Central memory CD8-positive, alpha-beta T cell (primary cell): ENCODE data around the gene SACM1L.

Experiments
- ATAC-seq: fragments of 150-1000 bp; cut with Tn5 transposase; replicated peaks from 2 replicates; pipeline ENCODE4 v1.10.0; 2022; ENCODE audit warnings: mild to moderate bottlenecking, moderate FRiP score, moderate number of reproducible peaks; ENCODE audit not compliant: poor library complexity, severe bottlenecking; ENCODE audit errors: extremely low read depth
- DNase-seq, 2 donors: peaks; one replicate each; pipeline ENCODE4 v3.0.0; 2021; ENCODE audit warnings: low spot score in 2 of 2
- H3K27ac Mint-ChIP-seq: one replicate; pipeline ENCODE4 v1.8.0; 2022; ENCODE audit warnings: low read depth, mild to moderate bottlenecking, moderate library complexity, mixed read lengths
- H3K27me3 Mint-ChIP-seq: one replicate; pipeline ENCODE4 v1.8.0; 2022; ENCODE audit warnings: mixed read lengths
- H3K36me3 Mint-ChIP-seq: one replicate; pipeline ENCODE4 v1.8.0; 2022; ENCODE audit warnings: mild to moderate bottlenecking, moderate library complexity, mixed read lengths; ENCODE audit not compliant: insufficient read depth
- H3K4me1 Mint-ChIP-seq: one replicate; pipeline ENCODE4 v1.8.0; 2022; ENCODE audit warnings: mixed read lengths
- H3K4me3 Mint-ChIP-seq: one replicate; pipeline ENCODE4 v1.8.0; 2022; ENCODE audit warnings: mild to moderate bottlenecking, moderate library complexity, mixed read lengths
- H3K9me3 Mint-ChIP-seq: one replicate; pipeline ENCODE4 v1.8.0; 2022; ENCODE audit warnings: mixed read lengths

Gene SACM1L

DNA sequence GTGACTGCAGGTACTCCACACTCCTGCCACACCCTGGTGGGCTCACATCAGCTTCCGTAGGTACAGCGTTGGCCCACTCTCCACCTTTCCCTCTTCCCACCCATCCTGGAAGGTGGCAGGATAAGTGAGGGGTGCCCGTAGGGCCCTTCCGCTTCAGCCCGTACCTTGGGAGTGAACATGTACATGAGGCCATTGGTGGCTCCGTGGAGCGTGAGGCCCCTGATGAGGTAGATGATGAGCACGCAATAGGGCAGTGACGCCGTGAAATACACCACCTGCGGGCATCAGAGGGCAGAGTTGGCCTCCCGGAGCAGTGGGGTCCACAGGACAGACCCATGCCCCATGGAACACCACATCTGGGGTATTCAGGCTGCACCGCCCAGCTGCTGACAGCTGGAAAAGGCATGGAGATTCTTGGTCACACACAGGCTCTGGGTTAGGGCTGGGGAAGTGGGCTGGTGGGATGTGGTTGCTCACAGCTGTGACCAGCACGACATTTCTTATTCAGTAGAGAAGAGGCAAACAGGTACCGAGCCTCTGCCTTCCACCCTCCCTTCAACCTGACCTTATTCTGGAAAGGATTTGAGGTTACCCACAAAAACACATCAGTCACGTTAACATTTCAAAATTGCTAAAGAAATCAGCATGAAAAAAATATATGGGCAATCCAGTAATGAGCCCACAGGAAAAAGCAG, 83.3 kb downstream of the SACM1L start:
- DNase-seq (no peak), ATAC-seq (no peak)
- H3K4me3 Mint-ChIP-seq, result no peak overlapping the region
- peaks cover 23% of the 10 kb centered on the region for H3K27me3 Mint-ChIP-seq
- no peaks in the 10 kb centered on the region for H3K9me3 Mint-ChIP-seq
- H3K36me3 Mint-ChIP-seq, result peaks cover 1% of the 10 kb centered on the region
- no peaks in the 10 kb centered on the region for H3K4me1 Mint-ChIP-seq
- no peak overlapping the region for H3K27ac Mint-ChIP-seq

DNA sequence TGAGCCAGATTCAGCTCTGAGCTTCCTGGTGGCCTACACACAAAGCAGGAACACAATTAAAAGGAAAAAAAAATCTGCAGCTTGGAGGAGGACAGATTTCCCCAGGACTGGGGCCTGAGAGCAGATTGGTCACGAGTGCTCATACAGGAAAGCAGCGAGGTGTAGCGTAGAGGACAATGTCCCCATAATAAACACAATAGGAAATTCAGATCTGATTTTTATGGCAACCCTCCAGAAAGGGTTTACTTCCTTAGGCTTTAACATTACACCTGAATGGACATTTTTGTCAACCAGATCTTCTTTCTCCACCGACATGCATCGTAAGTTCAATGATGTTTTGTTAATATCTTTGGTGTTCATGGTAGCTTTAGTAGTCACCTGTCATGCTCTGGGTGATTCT, 83.9 kb downstream of the SACM1L start:
- Mint-ChIP-seq H3K36me3 (peaks cover 1% of the 10 kb centered on the region), H3K9me3 (no peaks in the 10 kb centered on the region), H3K27me3 (peaks cover 18% of the 10 kb centered on the region), H3K4me1 (no peaks in the 10 kb centered on the region), H3K27ac (no peak overlapping the region), H3K4me3 (no peak overlapping the region)
- DNase-seq (no peak), ATAC-seq (no peak)

DNA sequence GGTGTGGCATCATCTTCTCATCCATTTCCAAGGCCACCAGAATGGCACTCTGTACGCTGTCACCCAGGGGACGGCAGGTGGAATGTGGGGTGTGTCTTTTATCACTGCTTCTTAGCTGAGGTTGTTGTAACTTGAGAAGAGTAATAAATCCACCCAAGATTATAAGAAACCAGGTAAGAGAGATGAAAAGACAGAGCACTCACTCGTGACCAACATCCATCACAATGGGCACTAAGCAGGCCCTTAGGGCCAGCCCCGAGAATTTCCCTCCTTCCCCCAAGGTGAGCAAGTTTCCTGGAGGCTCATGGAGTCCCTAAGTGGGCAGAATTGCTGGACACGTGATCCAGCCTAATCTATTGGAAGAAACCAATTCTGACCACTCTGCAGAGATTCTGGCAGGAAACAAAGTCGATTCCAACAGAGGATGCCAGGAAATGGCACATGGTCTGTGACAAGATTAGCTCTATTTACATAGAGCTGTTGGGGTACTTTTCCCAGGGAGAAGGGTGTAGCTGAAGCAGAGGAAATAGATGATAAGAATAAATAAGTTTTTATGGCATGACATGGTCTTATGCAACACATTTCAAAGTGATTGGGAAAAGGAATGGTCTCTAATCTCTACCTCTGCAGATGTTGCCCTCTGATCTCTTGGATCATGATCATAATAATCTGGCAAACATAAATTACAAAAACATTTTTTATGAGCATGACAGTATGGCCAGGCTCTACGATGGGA, 84.7 kb downstream of the SACM1L start:
- H3K36me3 Mint-ChIP-seq, result peaks cover 1% of the 10 kb centered on the region
- no peak overlapping the region for H3K4me3 Mint-ChIP-seq
- peaks cover 13% of the 10 kb centered on the region for H3K27me3 Mint-ChIP-seq
- H3K4me1 Mint-ChIP-seq, result no peaks in the 10 kb centered on the region
- no peaks in the 10 kb centered on the region for H3K9me3 Mint-ChIP-seq
- DNase-seq, result no peak
- ATAC-seq, result no peak
- no peak overlapping the region for H3K27ac Mint-ChIP-seq

DNA sequence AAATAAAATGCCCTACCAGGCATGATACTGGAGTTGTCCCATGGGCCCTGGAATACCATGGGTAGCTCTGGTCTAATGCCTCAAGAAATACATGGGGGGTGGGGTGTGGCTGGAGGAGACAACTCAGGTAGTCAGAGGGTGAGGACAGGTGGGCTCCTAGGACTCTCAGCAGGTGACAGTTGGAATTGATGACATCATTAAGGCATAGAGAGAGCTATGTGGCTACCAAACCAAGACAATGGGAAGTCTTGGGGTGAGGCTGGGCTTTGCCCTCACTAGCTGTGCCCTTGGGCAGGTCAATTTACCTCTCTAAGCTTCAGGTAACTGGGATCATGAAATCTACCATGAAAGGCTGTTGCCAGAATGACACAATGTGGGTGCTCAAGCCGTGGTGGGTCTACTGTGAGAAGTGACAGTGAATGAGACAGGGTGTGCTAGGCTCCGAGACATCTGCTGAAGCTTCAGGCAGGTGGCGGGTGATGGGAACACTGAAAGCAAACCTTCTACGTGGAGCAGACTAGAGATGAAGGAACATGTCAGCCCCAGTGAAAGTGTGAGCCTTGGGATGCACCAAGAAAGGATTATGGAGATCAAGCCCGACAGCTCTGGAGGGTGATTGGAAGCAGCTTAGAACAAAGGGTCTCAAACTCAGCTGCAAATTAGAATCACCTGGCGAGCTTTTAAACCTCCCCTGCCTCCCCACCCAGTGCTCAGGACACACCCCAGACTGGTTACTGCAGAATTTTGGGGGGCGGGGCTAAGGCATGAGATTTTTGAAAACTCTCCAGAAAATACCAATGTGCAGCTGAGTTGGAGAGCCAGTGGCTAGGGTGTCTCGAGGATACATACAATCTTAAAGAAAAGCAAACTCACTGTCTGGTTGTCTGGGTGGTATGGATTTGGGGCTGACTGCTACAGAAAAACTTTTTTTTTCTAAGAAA, 85.7 kb downstream of the SACM1L start:
- Mint-ChIP-seq H3K4me1 (no peaks in the 10 kb centered on the region), H3K27me3 (peaks cover 13% of the 10 kb centered on the region), H3K27ac (no peak overlapping the region), H3K4me3 (no peak overlapping the region), H3K36me3 (peaks cover 1% of the 10 kb centered on the region), H3K9me3 (no peaks in the 10 kb centered on the region)
- no peak for DNase-seq
- no peak for ATAC-seq

DNA sequence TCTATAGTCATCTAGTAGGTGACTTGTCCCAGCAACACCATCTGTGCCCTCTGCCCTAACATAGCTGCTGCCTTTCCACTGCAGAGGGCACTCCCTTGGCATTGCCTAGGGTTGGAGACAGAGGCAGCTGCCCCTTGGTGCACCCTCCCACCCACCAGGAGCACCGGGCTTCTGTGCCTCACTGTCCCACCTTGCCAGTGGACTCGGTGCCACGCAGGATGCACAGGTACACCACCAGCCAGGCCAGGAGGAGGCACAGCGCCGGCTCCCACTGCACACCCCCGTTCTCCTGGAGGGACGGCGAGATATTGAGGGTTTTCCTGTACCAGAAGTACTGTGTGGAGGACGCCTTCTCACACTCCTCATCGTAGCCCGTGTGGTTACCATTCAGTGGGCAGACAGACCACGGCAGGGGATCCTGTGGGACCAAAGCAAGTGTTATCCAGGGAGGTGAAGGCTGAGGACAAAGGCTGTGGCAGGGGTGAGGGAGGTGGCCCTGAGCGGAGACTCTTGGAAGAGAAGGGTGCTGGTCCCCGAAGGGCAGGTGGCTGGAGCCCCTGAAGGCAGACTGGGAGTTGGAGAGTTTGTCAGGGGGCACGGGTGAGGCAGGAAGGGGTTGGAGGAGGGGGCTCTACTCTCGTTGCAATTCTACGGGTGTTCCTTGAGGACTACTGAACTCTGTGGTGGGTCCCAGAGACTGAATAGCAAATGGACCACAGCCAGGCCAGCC, 86.5 kb downstream of the SACM1L start:
- Mint-ChIP-seq H3K9me3 (no peaks in the 10 kb centered on the region), H3K27ac (no peak overlapping the region), H3K27me3 (peaks cover 13% of the 10 kb centered on the region), H3K4me1 (no peaks in the 10 kb centered on the region), H3K36me3 (peaks cover 1% of the 10 kb centered on the region), H3K4me3 (no peak overlapping the region)
- ATAC-seq, result no peak
- DNase-seq, result no peak

DNA sequence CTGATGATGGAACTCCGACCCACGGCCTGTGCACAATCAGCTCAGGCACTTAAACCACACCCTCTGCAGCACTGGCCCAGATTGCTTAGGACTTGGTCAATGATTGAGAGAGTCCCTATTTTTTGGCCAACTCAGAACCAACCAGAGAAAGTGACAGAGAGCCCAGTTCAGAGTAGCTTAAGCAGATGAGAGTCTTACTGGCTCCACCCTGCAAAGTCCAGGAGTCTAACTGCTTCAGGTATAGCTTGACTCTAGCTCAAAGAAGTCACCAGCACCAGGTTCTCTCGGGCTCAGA, 87.1 kb downstream of the SACM1L start:
- no peaks in the 10 kb centered on the region for H3K9me3 Mint-ChIP-seq
- H3K4me3 Mint-ChIP-seq, result no peak overlapping the region
- peaks cover 13% of the 10 kb centered on the region for H3K27me3 Mint-ChIP-seq
- H3K36me3 Mint-ChIP-seq, result peaks cover 1% of the 10 kb centered on the region
- ATAC-seq (no peak), DNase-seq (no peak)
- H3K4me1 Mint-ChIP-seq, result no peaks in the 10 kb centered on the region
- no peak overlapping the region for H3K27ac Mint-ChIP-seq

DNA sequence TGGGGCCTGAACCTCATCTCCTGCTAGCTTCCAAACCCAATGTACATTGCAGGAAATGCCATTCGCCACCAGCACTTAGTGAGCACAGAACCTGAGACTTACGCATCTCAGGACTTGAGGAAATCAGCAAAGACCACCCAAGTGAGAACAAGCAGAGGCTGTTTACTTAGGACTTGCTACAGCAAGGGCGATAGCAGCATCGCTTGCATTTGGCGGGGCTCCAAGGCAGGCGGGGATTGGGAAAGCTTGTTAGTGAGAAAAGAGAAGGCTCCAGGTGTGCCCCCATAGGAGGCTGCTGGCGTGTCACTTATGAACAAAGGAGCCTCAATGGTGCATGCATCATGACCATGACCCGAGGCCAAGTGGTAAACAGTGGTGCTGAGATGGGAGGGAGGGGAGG, 87.4 kb downstream of the SACM1L start:
- Mint-ChIP-seq H3K27me3 (peaks cover 13% of the 10 kb centered on the region), H3K36me3 (peaks cover 1% of the 10 kb centered on the region), H3K9me3 (no peaks in the 10 kb centered on the region), H3K27ac (no peak overlapping the region), H3K4me3 (no peak overlapping the region), H3K4me1 (no peaks in the 10 kb centered on the region)
- DNase-seq (no peak), ATAC-seq (no peak)

DNA sequence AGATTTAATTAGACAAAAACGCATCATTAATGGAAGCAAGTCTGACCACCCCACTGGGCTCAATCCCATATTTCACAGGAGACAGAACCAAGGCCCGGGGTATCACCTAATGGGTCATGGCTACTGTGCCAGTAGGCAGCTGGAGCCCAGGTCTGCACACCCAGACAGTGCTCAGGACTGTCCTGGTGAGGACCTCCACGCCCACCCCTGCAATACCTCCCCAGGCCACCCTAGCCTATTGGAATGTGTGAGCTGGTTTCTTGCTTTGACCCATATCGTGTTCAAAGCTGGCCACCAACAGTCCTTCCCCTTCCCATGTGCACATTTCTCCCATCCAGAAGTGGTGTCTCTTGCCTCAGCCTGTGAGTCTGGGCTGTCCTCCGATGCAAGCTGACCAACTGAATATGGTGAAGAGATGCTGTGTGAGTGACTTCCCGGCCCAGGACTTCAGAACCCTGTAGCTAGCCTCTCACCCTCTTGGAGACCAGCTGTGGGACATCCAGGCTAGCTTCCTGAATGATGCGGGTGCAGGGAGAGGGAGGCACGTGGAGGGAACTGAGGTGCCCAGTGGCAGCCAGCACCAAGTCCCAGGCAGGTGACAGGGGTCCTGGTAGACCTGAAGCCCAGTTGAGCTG, 88.0 kb downstream of the SACM1L start:
- peaks cover 13% of the 10 kb centered on the region for H3K27me3 Mint-ChIP-seq
- H3K4me1 Mint-ChIP-seq, result no peaks in the 10 kb centered on the region
- H3K9me3 Mint-ChIP-seq, result no peaks in the 10 kb centered on the region
- ATAC-seq (no peak), DNase-seq (no peak)
- no peak overlapping the region for H3K27ac Mint-ChIP-seq
- no peak overlapping the region for H3K4me3 Mint-ChIP-seq
- H3K36me3 Mint-ChIP-seq, result no peaks in the 10 kb centered on the region

DNA sequence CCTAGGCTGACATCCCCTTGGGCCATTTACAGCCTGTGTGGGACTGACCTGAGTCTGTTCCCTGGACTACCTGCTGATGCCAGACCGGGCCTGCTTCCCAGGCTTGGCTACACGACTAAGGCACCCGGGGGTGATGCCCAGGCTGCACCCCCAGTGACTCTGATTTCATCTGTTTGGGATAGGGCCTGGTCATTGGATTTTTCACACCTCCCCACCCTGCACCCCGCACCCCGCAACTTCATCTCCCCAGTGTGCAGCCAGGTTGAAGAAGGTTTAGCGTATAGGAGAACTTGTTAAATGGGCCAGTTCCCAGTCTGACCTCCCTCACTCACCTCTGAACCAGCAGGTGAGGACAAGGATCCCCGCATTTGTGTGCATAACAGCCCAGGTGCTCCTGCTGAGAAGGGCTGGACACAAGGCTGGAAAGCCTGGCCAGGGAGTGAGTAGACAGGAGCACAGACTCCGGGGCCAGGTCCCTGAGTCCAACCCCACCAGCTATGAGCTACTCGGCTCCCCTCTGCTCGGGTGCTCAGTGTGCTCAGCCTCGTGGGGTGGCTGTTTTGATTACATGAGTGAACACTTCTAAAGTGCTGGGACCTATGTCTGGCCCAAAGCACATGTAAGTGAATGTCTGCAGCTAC, 88.7 kb downstream of the SACM1L start:
- H3K27me3 Mint-ChIP-seq, result peaks cover 13% of the 10 kb centered on the region
- H3K4me3 Mint-ChIP-seq, result no peak overlapping the region
- H3K9me3 Mint-ChIP-seq, result no peaks in the 10 kb centered on the region
- H3K36me3 Mint-ChIP-seq, result no peaks in the 10 kb centered on the region
- DNase-seq (no peak), ATAC-seq (no peak)
- H3K27ac Mint-ChIP-seq, result no peak overlapping the region
- no peaks in the 10 kb centered on the region for H3K4me1 Mint-ChIP-seq

DNA sequence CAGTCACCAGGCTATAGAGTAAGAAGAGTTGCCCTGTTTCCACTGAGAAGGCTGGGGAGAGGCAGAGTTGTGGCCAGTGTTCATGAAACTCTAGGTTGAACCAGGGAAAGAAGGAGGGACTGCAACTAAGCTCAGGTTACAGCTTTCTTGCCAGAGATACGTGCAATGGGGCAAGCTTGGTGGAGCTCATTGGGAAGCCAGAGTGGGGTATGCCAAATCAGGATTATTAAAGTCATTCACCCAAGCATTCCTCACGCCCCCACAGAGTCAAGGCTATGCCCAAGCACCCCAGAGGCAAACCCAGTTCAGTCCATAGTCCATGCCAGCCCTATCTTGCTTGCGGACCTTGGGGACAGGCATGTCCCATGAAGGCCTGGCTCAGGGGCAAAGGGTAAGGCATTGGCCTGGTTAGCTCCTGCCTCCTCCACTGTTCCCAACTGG, 89.6 kb downstream of the SACM1L start:
- no peak overlapping the region for H3K27ac Mint-ChIP-seq
- H3K4me1 Mint-ChIP-seq, result no peaks in the 10 kb centered on the region
- DNase-seq (no peak), ATAC-seq (no peak)
- peaks cover 13% of the 10 kb centered on the region for H3K27me3 Mint-ChIP-seq
- H3K36me3 Mint-ChIP-seq, result no peaks in the 10 kb centered on the region
- no peaks in the 10 kb centered on the region for H3K9me3 Mint-ChIP-seq
- H3K4me3 Mint-ChIP-seq, result no peak overlapping the region

DNA sequence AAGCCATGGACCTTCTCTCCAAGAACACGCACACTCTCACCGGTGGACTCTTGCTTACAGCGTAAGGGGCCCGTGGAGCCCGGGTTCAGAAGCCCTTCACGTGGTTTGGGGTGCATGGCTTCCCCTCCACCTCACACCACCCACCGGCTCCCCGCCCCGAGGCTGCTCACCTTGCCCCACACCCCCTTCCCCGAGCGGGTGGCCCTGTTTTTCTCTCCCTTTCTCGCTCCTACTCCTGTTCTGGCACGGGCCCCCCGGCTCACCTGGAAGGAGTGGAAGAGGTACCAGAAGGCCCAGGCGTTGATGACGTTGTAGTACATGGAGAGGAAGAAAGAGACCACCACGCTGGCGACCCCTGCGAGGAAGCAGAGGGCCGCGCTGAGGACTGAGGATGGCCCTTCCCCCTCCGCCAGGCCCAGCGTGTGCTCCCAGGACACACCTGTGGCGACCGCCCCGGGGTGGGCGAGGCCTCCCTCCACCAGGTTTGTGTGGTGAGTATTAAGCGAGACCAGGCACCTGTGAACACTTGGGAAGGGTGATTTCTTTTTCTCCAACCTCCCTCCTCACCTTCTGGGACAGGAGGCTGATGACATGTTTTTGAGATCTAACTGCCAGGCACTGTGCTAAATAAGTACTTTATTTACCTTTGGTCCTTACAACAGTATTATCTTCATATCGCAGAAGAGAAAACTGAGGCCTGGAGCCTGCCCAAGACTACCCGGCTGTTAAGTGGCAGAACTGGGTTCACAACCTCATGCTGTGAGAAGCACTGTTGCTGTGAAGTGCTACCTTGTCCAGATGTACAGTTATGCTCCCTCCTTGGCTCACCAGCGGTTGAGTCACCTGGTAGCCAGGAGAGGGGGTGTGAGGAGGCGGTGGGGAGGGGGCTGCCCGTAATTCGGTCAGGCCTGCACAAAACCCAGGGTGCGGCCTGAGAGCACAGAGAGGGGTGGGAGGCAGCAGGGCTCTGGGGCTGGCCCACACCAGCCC, 90.8 kb downstream of the SACM1L start:
- Mint-ChIP-seq H3K4me1 (no peaks in the 10 kb centered on the region), H3K36me3 (no peaks in the 10 kb centered on the region), H3K27me3 (peaks cover 13% of the 10 kb centered on the region), H3K27ac (no peak overlapping the region), H3K4me3 (no peak overlapping the region), H3K9me3 (no peaks in the 10 kb centered on the region)
- DNase-seq, result no peak
- no peak for ATAC-seq
